Effector CD4-positive, alpha-beta T cell (primary cell): ENCODE data around the gene TBATA. TPM values are rescaled to one million over a fixed set of nuclear protein-coding genes. Genes with fewer than 3 reads are reported as not detected.

Experiments used
- DNase-seq: peaks from one replicate; pipeline ENCODE4 v3.0.0-alpha.2; 2020
- total RNA-seq: gene quantifications from one replicate; lab custom pipeline; 2026; lab: John Stamatoyannopoulos, UW

The TBATA gene
- total RNA-seq, result not detected

GRCh38 chr10:70785190-70785589, at the start of gene TBATA:
TBATA (minus strand) TSS chr10:70785377; CDS start chr10:70783379, 1,998 bp downstream.
- no peak for DNase-seq

GRCh38 chr10:70834441-70835151, 49.4 kb upstream of the TBATA start:
- no peak for DNase-seq

- no peak for DNase-seq
Observed at GRCh38 chr10:70834021-70834420, 48.8 kb upstream of the TBATA start.

GRCh38 chr10:70833601-70834000, 48.4 kb upstream of the TBATA start:
- no peak for DNase-seq

- no peak for DNase-seq
Observed at GRCh38 chr10:70832852-70833528, 47.8 kb upstream of the TBATA start.

- no peak for DNase-seq
Observed at GRCh38 chr10:70832221-70832620, 47.0 kb upstream of the TBATA start.

GRCh38 chr10:70830164-70830563, 45.0 kb upstream of the TBATA start:
- DNase-seq, result no peak

- DNase-seq, result no peak
Observed at GRCh38 chr10:70829543-70829942, 44.4 kb upstream of the TBATA start.

GRCh38 chr10:70828923-70829322, 43.7 kb upstream of the TBATA start:
- DNase-seq, result no peak

GRCh38 chr10:70827086-70827757, 42.0 kb upstream of the TBATA start:
- no peak for DNase-seq

GRCh38 chr10:70822076-70822820, 37.1 kb upstream of the TBATA start:
- no peak for DNase-seq

- no peak for DNase-seq
Observed at GRCh38 chr10:70820976-70821750, 36.0 kb upstream of the TBATA start.

GRCh38 chr10:70816220-70816894, 31.2 kb upstream of the TBATA start:
- peak; percentile 28 for DNase-seq

GRCh38 chr10:70815504-70816219, 30.5 kb upstream of the TBATA start, which contains the start of gene SGPL1:
SGPL1 (plus strand) TSS chr10:70815948; CDS start chr10:70816854, 906 bp downstream.
- peak; percentile 78 for DNase-seq

GRCh38 chr10:70814126-70814525, 28.9 kb upstream of the TBATA start:
- DNase-seq, result no peak

GRCh38 chr10:70812814-70813213, 27.6 kb upstream of the TBATA start:
- DNase-seq, result no peak

- no peak for DNase-seq
Observed at GRCh38 chr10:70811881-70812280, 26.7 kb upstream of the TBATA start.

- no peak for DNase-seq
Observed at GRCh38 chr10:70810967-70811366, 25.8 kb upstream of the TBATA start.

GRCh38 chr10:70809726-70810125, 24.5 kb upstream of the TBATA start:
- no peak for DNase-seq

GRCh38 chr10:70809011-70809611, 23.9 kb upstream of the TBATA start:
- no peak for DNase-seq
